ENCODE results near the gene PPDPF.

The PPDPF gene

DNA sequence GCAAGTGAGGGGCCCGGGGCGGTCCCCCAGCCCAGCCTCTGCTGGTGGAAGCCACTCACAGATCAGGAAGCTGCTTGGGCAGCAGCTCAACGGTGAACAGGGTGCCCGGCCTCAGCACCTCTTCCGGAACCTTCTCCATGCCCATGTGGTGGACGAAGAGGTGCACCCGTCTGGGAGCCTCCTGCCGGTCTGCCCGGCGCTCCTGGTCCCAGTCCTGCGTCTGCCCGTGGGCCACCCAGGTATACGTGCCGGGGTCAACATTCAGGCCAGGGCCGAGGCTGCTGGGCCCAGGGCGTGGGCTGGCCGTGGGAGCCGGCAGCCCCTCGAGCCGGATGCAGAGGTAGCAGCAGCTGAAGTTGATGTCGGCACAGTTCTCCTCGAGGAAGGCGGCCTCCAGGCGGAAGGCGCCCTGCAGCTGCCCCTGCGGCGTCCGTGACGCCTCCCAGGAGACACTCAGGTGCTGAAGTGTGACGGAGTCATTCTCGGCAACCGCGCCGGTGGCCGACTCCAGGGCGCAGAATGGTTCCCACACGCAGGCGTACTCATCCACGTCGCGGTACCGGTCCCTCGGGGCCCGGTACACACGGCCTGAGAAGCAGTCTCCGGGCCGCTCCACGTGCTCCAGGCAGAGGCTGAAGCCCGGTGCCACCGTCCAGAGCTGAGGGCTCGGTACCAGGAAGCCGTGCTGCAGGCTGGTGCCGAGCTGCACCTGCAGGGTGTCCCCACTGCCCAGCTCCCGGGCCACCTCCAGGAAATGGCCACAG, 42.1 kb downstream of the PPDPF start:
- H3K4me3 ChIP-seq (ENCODE audit: low read depth, low read length), result no peak overlapping the region
- no peak for DNase-seq
- TF ChIP-seq, protein P1, sequence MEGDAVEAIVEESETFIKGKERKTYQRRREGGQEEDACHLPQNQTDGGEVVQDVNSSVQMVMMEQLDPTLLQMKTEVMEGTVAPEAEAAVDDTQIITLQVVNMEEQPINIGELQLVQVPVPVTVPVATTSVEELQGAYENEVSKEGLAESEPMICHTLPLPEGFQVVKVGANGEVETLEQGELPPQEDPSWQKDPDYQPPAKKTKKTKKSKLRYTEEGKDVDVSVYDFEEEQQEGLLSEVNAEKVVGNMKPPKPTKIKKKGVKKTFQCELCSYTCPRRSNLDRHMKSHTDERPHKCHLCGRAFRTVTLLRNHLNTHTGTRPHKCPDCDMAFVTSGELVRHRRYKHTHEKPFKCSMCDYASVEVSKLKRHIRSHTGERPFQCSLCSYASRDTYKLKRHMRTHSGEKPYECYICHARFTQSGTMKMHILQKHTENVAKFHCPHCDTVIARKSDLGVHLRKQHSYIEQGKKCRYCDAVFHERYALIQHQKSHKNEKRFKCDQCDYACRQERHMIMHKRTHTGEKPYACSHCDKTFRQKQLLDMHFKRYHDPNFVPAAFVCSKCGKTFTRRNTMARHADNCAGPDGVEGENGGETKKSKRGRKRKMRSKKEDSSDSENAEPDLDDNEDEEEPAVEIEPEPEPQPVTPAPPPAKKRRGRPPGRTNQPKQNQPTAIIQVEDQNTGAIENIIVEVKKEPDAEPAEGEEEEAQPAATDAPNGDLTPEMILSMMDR (IDR thresholded peaks at IDR 0.05; ENCODE audit: low read depth, low read length), result no peak
- H3K27me3 ChIP-seq, result no peaks in the 10 kb centered on the region
- no peaks in the 10 kb centered on the region for H3K4me1 ChIP-seq
- no peaks in the 10 kb centered on the region for H3K9me3 ChIP-seq
- no peaks in the 10 kb centered on the region for H3K36me3 ChIP-seq

DNA sequence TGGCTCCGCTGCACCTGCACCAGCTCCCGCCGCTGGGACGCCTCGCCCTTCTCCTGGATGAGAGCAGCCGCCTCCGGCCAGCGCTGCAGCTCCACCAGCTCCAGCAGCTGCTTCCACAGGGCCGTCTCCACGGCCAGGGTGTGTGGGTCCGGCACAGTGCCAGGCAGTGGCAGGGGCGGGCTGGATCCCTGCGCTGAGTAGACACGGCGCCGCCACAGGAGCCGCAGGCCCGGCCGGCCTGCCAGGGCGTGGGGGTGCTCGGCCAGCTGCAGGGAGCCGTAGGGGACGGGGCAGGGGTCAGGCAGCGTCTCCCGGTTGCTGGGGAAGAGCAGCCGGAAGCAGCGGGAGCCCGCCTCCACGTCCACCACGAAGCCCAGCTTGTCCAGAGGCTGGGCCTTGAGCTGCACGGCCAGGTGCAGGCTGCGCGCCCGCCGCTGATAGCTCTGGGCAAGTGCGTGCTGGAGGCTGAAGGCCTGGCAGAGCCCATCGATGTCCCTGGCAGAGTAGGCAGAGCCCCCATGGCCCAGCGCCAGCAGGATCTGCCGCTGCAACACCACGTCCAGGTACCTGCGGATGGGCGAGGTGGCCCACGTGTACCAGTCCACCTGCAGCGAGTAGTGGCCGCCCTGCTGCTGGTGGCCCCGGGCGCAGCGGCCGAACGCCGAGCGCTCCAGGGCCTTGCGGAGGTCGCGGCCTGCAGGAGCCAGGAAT, 42.8 kb downstream of the PPDPF start:
- no peak for DNase-seq
- Histone ChIP-seq H3K27me3 (no peaks in the 10 kb centered on the region), H3K9me3 (no peaks in the 10 kb centered on the region), H3K4me3 (ENCODE audit: low read depth, low read length) (no peak overlapping the region), H3K36me3 (no peaks in the 10 kb centered on the region), H3K4me1 (no peaks in the 10 kb centered on the region)
- TF ChIP-seq, protein P1 (IDR thresholded peaks at IDR 0.05; ENCODE audit: low read depth, low read length), result no peak

DNA sequence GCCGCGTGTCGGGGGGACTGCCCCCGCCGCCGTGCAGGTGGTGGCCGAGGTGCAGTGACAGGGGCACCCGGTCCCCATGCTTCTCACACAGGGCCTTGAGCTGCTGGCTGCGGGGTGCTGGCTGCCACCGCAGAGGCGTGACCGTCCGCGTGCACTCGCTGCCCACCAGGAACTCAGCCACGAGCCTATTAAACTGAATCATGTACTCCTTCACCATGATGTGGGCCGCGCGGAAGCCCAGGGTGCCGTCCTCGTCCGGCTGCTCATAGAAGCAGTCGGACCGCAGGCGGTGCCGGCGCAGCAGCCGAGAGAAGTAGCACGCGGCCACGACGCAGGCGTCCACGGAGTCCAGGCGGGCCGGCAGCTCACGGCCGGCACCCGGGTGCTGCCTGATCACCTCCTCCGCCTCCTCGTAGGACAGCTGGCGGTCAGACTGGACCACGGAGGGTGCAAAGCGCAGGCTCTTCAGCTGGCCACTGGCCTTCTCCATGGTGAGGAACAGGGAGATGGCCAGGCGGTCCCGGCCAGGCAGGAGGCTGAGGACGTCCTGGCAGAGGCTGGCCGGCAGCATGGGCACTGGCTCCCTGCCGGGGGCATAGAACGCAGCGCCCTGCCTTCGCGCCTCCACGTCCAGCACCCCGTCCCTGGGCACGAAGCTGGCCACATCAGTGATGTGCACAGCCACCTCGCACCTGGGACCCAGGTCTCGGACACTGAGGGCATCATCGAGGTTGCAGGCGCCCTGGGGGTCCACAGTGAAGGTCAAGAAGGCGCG, 43.7 kb downstream of the PPDPF start:
- TF ChIP-seq, protein P1 (IDR thresholded peaks at IDR 0.05; ENCODE audit: low read depth, low read length), result no peak
- Histone ChIP-seq H3K27me3 (no peaks in the 10 kb centered on the region), H3K9me3 (no peaks in the 10 kb centered on the region), H3K36me3 (no peaks in the 10 kb centered on the region), H3K4me1 (no peaks in the 10 kb centered on the region), H3K4me3 (ENCODE audit: low read depth, low read length) (no peak overlapping the region)
- no peak for DNase-seq

DNA sequence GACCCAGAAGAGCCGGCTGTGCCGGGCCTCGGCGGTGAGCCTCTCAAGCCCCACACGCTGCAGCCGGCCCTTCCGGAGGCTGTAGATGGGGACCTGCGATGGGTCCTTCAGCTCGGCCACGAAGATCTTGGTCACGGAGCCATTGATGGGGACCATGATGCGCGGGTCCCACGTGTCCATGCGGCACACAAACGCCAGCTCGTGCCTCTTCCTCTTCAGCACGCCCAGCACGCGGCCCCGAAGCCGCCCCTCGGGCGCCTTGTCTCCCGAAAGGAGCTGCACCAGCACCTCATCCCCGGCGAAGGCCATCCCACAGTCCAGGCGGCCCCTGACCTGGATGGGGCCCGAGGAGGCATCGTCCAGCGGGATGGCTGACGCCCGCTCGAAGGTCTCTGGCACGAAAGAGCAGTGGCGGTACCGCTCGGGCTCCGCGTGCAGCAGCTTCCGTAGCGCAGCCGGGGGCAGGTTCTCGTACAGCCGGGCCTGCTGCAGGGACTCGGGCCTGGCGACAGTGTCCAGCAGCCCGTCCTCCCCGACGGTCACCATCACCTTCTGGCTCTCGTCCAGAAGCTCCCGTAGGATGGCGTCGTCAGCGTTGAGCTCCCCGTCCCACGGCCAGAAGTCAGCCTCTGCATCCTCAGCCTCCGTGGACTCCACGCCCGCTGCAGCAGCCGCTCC, 44.6 kb downstream of the PPDPF start:
- no peaks in the 10 kb centered on the region for H3K27me3 ChIP-seq

DNA sequence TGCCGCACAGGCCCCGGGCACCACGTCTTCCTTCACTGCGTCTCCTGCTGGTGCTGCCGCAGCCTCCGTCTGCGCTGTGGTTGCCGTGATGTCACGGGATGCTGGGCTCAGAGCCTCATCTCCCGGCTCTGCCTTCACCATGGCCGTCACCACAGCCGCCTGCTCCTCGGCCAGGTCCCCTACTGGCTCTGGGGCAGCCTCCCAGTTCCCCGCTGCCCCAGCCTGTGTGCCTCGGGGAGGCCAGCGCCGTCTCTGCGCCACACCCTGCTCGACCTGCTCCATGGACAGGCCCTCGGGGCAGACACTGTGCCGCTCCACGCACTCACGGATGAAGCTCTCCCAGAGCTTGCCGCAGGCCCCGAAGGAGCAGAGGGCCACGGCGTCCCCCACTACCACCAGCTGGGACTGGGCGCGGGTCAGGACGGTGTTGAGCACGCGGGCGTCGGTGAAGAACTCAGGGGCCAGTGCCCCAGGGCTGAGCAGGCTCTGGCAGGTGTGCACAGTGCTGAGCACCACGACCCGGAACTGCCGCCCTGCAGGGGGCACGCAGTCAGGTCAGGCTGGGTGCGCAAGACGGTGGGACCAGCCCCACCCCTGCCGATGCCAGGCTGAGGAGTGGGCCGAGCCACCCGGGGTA, 45.3 kb downstream of the PPDPF start:
- no peaks in the 10 kb centered on the region for H3K36me3 ChIP-seq
- TF ChIP-seq, protein P1 (IDR thresholded peaks at IDR 0.05; ENCODE audit: low read depth, low read length), result no peak
- no peak overlapping the region for H3K4me3 ChIP-seq (ENCODE audit: low read depth, low read length)
- no peaks in the 10 kb centered on the region for H3K9me3 ChIP-seq
- H3K4me1 ChIP-seq, result no peaks in the 10 kb centered on the region
- DNase-seq, result no peak
- H3K27me3 ChIP-seq, result no peaks in the 10 kb centered on the region

More for the DNA sequence above, 44.6 kb downstream of the PPDPF start:
- no peaks in the 10 kb centered on the region for H3K9me3 ChIP-seq
- DNase-seq, result no peak
- H3K4me3 ChIP-seq (ENCODE audit: low read depth, low read length), result no peak overlapping the region
- TF ChIP-seq, protein P1 (IDR thresholded peaks at IDR 0.05; ENCODE audit: low read depth, low read length), result no peak
- no peaks in the 10 kb centered on the region for H3K36me3 ChIP-seq
- H3K4me1 ChIP-seq, result no peaks in the 10 kb centered on the region
